HG03064 (cell line): Measurements from ENCODE around the gene CCR5.

Experiments
- ATAC-seq: cut with Tn5 transposase; IDR thresholded peaks from one replicate; pipeline ENCODE4 v1.9.1; 2021; ENCODE audit warnings: low read depth; ENCODE audit not compliant: unreplicated experiment

The CCR5 gene

GRCh38 chr3:46405301-46406019 is 34.7 kb downstream of the CCR5 start:
- no peak for ATAC-seq

- no peak for ATAC-seq
Measured at GRCh38 chr3:46406443-46406787, 35.7 kb downstream of the CCR5 start.

GRCh38 chr3:46406788-46407611 is 36.3 kb downstream of the CCR5 start, which contains the start of the genes CCR5AS and CCRL2:
Gene CCR5AS (minus strand): TSS chr3:46407066.
Gene CCRL2 (plus strand): TSS chr3:46407259. CDS start chr3:46408080, 821 bp downstream.
- ATAC-seq = no peak

- ATAC-seq = no peak
Measured at GRCh38 chr3:46407970-46408369, 37.2 kb downstream of the CCR5 start.

GRCh38 chr3:46408853-46409252 is 38.1 kb downstream of the CCR5 start:
- no peak for ATAC-seq

GRCh38 chr3:46409739-46410489 is 39.2 kb downstream of the CCR5 start:
- ATAC-seq = no peak

GRCh38 chr3:46410669-46411068 is 39.9 kb downstream of the CCR5 start:
- no peak for ATAC-seq

- ATAC-seq = no peak
Measured at GRCh38 chr3:46411271-46411670, 40.5 kb downstream of the CCR5 start.

GRCh38 chr3:46412786-46413298 is 42.1 kb downstream of the CCR5 start:
- no peak for ATAC-seq

GRCh38 chr3:46413951-46414350 is 43.2 kb downstream of the CCR5 start:
- ATAC-seq = no peak

- ATAC-seq = no peak
Measured at GRCh38 chr3:46414739-46415138, 44.0 kb downstream of the CCR5 start.

- ATAC-seq = no peak
Measured at GRCh38 chr3:46416125-46416810, 45.5 kb downstream of the CCR5 start.

- no peak for ATAC-seq
Measured at GRCh38 chr3:46416811-46417510, 46.2 kb downstream of the CCR5 start.

GRCh38 chr3:46417841-46418611 is 47.3 kb downstream of the CCR5 start:
- ATAC-seq = no peak

GRCh38 chr3:46419816-46420215 is 49.1 kb downstream of the CCR5 start:
- no peak for ATAC-seq

GRCh38 chr3:46420931-46421330 is 50.2 kb downstream of the CCR5 start:
- no peak for ATAC-seq

GRCh38 chr3:46422617-46423016 is 51.9 kb downstream of the CCR5 start:
- ATAC-seq = no peak

- no peak for ATAC-seq
Measured at GRCh38 chr3:46423588-46423987, 52.8 kb downstream of the CCR5 start.
